ENCODE results near the gene ARID3C. TPM values are rescaled to one million over a fixed set of nuclear protein-coding genes. Genes with fewer than 3 reads are reported as not detected.

ARID3C gene
- total RNA-seq, 1 donor from 2014 or later: not detected

DNA sequence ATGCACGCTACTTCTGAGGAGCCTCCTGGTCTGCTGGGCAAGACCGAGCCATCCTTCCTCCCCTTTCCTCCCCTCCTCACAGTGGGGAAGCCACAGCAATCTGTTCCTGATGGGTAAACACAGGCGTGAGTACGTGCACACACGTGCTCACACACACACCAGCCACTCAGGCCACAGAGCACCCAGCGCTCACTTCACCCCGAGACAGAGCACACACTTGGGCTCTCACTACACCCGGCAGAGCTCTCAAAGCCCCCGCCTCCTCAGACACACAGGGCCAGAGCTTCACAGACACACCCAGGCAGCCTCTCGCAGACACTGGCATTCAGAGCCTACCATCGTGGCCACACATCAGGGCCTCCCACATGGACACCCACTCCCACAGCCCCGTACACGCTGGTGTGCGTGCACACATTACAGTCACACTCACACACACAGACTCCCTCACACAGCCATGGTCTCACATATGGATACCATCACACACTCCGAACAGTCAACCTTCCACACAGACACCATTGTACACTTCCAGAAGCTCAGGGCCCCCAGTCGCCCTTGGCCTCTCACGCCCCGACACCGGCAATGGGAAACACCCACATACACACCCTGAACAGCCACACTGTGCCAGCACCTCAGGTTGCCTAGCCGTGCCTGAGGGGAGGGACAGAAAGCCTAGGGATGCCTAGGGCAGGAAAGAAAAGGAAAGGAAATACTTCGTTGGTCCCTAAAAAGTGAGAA is 52.8 kb downstream of the ARID3C start:
- no peaks in the 10 kb centered on the region for H3K9me3 ChIP-seq
- H3K27ac ChIP-seq: no peak overlapping the region
- DNase-seq (ENCODE audit: extremely low spot score in 2 of 2): no peak
- peaks cover 23% of the 10 kb centered on the region for H3K4me1 ChIP-seq
- H3K27me3 ChIP-seq: no peaks in the 10 kb centered on the region
- TF ChIP-seq, protein P1, sequence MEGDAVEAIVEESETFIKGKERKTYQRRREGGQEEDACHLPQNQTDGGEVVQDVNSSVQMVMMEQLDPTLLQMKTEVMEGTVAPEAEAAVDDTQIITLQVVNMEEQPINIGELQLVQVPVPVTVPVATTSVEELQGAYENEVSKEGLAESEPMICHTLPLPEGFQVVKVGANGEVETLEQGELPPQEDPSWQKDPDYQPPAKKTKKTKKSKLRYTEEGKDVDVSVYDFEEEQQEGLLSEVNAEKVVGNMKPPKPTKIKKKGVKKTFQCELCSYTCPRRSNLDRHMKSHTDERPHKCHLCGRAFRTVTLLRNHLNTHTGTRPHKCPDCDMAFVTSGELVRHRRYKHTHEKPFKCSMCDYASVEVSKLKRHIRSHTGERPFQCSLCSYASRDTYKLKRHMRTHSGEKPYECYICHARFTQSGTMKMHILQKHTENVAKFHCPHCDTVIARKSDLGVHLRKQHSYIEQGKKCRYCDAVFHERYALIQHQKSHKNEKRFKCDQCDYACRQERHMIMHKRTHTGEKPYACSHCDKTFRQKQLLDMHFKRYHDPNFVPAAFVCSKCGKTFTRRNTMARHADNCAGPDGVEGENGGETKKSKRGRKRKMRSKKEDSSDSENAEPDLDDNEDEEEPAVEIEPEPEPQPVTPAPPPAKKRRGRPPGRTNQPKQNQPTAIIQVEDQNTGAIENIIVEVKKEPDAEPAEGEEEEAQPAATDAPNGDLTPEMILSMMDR (IDR thresholded peaks at IDR 0.05): no peak
- TF ChIP-seq POLR2A (IDR thresholded peaks at IDR 0.05) (no peak), POLR2AphosphoS5 (IDR thresholded peaks at IDR 0.05; ENCODE audit: insufficient read depth in 1 of 2, low read depth in 1 of 2) (no peak)
- H3K4me3 ChIP-seq: no peak overlapping the region
- intact Hi-C loops (cut with DNase I): no loop called here
- no peaks in the 10 kb centered on the region for H3K36me3 ChIP-seq

- Histone ChIP-seq H3K27ac (no peak overlapping the region), H3K27me3 (no peaks in the 10 kb centered on the region), H3K9me3 (no peaks in the 10 kb centered on the region), H3K36me3 (no peaks in the 10 kb centered on the region), H3K4me1 (peaks cover 23% of the 10 kb centered on the region), H3K4me3 (no peak overlapping the region)
- DNase-seq (ENCODE audit: extremely low spot score in 2 of 2): no peak
- TF ChIP-seq, protein P1 (IDR thresholded peaks at IDR 0.05): no peak
- TF ChIP-seq POLR2AphosphoS5 (IDR thresholded peaks at IDR 0.05; ENCODE audit: insufficient read depth in 1 of 2, low read depth in 1 of 2) (no peak), POLR2A (IDR thresholded peaks at IDR 0.05) (no peak)
- intact Hi-C loops (cut with DNase I): no loop called here
These were observed 53.6 kb downstream of the ARID3C start for GRCh38 chr9:34575241-34575640.

DNA sequence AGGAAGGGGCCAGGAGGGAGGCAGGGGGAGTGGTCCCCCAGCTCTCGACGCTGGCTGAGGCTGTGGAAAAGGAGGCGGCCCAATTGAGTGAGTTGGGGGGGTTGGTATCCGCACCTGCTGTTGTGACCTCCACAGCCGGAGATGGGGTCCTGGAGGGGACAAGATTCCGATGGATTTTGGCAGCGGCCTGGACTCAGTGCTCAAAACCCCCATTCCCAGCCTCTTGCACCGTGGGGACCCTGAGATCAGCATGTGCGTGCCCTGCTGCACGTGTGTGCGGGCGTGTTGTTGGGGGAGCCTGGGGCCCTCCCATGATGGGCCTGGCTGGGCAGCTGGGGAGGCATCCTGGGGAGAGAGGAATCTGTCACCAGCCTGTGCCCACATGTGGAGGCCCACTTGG is 54.3 kb downstream of the ARID3C start:
- peaks cover 17% of the 10 kb centered on the region for H3K4me1 ChIP-seq
- no peak for DNase-seq (ENCODE audit: extremely low spot score in 2 of 2)

DNA sequence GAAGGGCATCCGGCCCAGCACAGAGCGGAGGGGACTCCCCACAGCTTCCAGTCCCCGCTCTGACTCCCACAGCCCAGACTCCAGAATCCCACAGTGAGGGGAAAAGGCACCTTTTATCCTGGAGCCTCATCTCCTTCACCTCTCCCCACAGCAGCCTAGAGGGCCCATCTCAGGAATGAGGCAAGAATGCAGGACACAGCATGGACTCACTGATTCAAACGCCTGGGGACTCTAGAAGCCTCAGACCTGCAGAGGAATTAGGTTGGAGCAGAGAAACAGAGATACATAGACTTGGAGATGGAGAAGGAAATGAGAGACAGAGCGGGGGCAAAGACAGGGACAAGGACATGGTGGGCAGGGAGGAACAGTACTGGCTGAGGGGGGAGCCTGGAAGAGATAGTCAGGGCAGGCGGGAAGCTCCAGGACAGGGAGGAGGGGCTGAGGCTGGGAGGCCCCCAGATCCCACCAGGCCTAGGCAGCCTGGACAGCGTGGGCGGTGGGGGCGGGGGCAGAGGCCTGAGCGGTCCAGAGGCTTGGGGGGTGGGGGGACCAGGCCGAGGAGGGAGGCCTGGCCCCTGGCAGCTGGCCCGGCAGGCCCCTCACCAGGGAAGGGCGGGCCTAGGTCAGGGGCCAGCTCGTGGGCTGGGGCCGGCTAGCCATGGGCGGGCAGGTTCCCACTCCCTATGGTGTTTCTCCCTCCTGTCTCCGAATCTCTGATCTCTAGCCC is 55.1 kb downstream of the ARID3C start:
- no peaks in the 10 kb centered on the region for H3K9me3 ChIP-seq
- intact Hi-C loops (cut with DNase I): no loop called here
- H3K36me3 ChIP-seq: no peaks in the 10 kb centered on the region
- H3K4me3 ChIP-seq: no peak overlapping the region
- H3K4me1 ChIP-seq: peaks cover 8% of the 10 kb centered on the region
- TF ChIP-seq POLR2A (IDR thresholded peaks at IDR 0.05): no peak
- TF ChIP-seq, protein P1 (IDR thresholded peaks at IDR 0.05): no peak
- TF ChIP-seq POLR2AphosphoS5 (IDR thresholded peaks at IDR 0.05; ENCODE audit: insufficient read depth in 1 of 2, low read depth in 1 of 2): no peak
- no peaks in the 10 kb centered on the region for H3K27me3 ChIP-seq
- H3K27ac ChIP-seq: no peak overlapping the region
- no peak for DNase-seq (ENCODE audit: extremely low spot score in 2 of 2)

More for the DNA sequence above, 54.3 kb downstream of the ARID3C start:
- no peaks in the 10 kb centered on the region for H3K36me3 ChIP-seq
- no peak overlapping the region for H3K27ac ChIP-seq
- H3K4me3 ChIP-seq: no peak overlapping the region
- no peaks in the 10 kb centered on the region for H3K27me3 ChIP-seq
- intact Hi-C loops (cut with DNase I): no loop called here
- no peak for TF ChIP-seq POLR2A (IDR thresholded peaks at IDR 0.05)
- no peaks in the 10 kb centered on the region for H3K9me3 ChIP-seq

GRCh38 chr9:34572628-34573027 is 56.2 kb downstream of the ARID3C start:
- intact Hi-C loops (cut with DNase I): no loop called here
- no peaks in the 10 kb centered on the region for H3K4me1 ChIP-seq
- no peak overlapping the region for H3K4me3 ChIP-seq
- no peak for DNase-seq (ENCODE audit: extremely low spot score in 2 of 2)
- no peaks in the 10 kb centered on the region for H3K36me3 ChIP-seq
- H3K9me3 ChIP-seq: no peaks in the 10 kb centered on the region
- H3K27ac ChIP-seq: no peak overlapping the region
- H3K27me3 ChIP-seq: no peaks in the 10 kb centered on the region
- TF ChIP-seq, protein P1 (IDR thresholded peaks at IDR 0.05): no peak

Data from vagina (tissue), 2 donors.